NCI-H345 treated with DMSO at 0.1 percent for 48 hours (cell line): ENCODE measurements around the gene ZNF502.

Experiments used
- DNase-seq: peaks from one replicate; lab custom pipeline; 2025; ENCODE audit not compliant: unreplicated experiment; lab: John Stamatoyannopoulos, UW

ZNF502 gene

DNA sequence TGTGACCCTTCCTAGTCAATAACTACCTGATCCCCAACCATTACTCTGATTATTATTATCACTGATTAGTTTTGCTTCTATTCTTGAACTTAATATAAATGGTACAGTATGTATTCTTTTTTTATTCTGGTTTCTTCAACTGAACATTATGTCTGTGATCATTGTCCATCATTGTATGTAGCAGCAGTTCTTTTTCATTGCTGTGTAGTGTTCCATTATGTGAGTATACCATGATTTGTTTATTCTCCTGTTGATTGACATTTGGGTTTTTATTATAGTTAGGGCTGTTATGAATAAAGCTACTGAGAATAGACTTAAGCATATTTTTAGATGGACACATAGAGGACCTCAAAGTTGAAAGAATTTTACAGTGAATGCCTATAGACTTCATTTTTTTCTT, 51.8 kb downstream of the ZNF502 start:
- no peak for DNase-seq

DNA sequence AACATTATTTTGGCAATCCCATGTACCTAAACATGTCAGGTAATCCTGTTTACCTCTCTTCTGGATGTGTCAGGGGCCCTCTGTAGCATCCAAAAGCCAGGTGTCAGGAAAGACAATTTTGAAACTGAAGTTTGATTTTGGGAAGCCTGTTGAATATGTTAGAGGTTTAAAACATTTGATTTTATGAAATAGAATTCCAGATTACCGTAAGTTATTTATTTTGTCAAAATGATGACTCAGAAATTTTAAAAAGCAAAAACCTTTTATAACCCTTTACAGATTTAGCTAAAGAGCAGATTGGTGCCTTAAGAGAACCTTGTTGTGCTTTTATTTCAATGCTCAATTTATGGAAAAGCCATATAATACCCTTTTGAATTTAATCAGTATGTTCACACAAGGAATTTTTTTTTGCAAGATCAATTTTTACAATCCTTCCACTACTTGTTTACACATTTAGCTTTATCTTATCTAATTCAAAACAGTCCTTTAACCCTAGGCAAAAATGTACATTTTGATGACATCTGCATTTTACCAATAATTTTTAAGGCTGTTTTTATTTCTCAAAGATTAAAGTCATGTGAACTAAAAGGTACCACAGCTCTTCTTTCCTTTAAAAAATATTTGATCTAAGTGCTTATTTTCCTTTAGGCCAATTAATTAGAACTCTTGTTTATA, 59.1 kb downstream of the ZNF502 start:
- DNase-seq = no peak

DNA sequence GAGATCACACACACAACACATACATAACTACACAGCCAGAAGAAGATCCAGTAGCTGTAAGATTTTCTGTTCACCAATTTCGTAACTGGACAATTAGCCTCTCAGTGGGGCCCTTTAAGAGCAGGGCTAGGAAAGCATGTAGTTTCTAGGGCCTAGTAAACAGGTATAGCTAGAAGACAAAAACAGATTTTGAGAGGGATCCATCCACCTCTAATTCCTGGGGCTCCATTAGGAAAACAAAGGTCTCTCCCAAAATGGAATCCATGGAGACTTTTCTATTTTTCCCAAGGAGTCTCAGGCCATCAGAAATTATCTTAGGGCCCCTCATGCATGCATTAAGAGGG, 59.6 kb downstream of the ZNF502 start:
- DNase-seq = no peak
